HepG2 (cell line): Measurements from ENCODE around the gene POTEG. TPM values are rescaled to one million over a fixed set of nuclear protein-coding genes. Genes with fewer than 3 reads are reported as not detected.
"Not testable (repeated sequence)": the region's sequence is repeated elsewhere in the genome, so short reads cannot be mapped to it uniquely, and the experiment has no call there.

ENCODE experiments used
- ATAC-seq: fragments of 200-7000 bp; cut with Tn5 transposase; 3 replicates; pipeline ENCODE4 v1.9.1; 2020; ENCODE audit warnings: mild to moderate bottlenecking, moderate library complexity
- BruUV-seq: library from RNA; stranded (reverse); fragments of 400-500 nt; replicated peaks from 2 replicates; lab custom pipeline; 2021; lab: Mats Ljungman, UMichigan
- CTCF ChIA-PET: fragments of 300-600 bp; formaldehyde crosslinking; extraction: SDS; loops from one replicate; lab custom pipeline; 2021; ENCODE audit warnings: low total read pairs, inconsistent platforms, low intra/inter-chr PET ratio; lab: Yijun Ruan, JAX
- POLR2A ChIA-PET: fragments of 350-600 bp; sonication (Branson Sonifier 250); formaldehyde crosslinking; loops from one replicate; lab custom pipeline; 2020; ENCODE audit warnings: antibody characterized with exemption, inconsistent platforms; lab: Yijun Ruan, JAX
- DNase-seq: peaks from one replicate; pipeline ENCODE4 v3.0.0-alpha.2; 2015; ENCODE audit warnings: low spot score
- FAIRE-seq: peaks from 3 replicates; lab custom pipeline; 2011; peaks lifted over from hg19 to GRCh38; lab: Jason Lieb, UNC
- H2AFZ ChIP-seq: one replicate; pipeline ENCODE4 v1.6.1; 2011; ENCODE audit warnings: low read length, inconsistent platforms
- H3K27ac ChIP-seq: fragments of 300-600 bp; 3 replicates; pipeline ENCODE4 v1.8.0; 2011; ENCODE audit warnings: mixed run types, mild to moderate bottlenecking, mixed read lengths, low read length, inconsistent platforms; ENCODE audit not compliant: insufficient read depth; ENCODE audit errors: extremely low read length
- H3K27me3 ChIP-seq, 2 experiments: fragments of 200-600 bp in 1 of 2; 2 replicates in 1 of 2; 3 replicates in 1 of 2; pipeline versions ENCODE4 v1.6.0 to v1.8.0; 2011; ENCODE audit warnings: low read length in 2 of 2, mild to moderate bottlenecking in 2 of 2, moderate library complexity in 2 of 2, inconsistent platforms in 1 of 2; ENCODE audit not compliant: insufficient read depth in 2 of 2, control insufficient read depth in 1 of 2
- H3K36me3 ChIP-seq, 2 experiments: fragments of 200-600 bp in 1 of 2; replicated peaks in 1 of 2; 2 replicates in 1 of 2; 3 replicates in 1 of 2; pipeline versions ENCODE4 v1.5.1 to v1.8.0; 2011; ENCODE audit warnings: low read length in 2 of 2, inconsistent platforms in 1 of 2; ENCODE audit not compliant: insufficient read depth in 2 of 2, control insufficient read depth in 1 of 2
- H3K4me1 ChIP-seq: 2 replicates; pipeline ENCODE4 v1.5.1; 2012; ENCODE audit warnings: low read length, inconsistent platforms; ENCODE audit not compliant: insufficient read depth
- H3K4me2 ChIP-seq: 2 replicates; pipeline ENCODE4 v1.6.0; 2011; ENCODE audit warnings: low read depth, low read length, inconsistent platforms
- H3K4me3 ChIP-seq, 3 experiments: fragments of 200-600 bp in 1 of 3; sonication (generic), shearing (Covaris generic) in 1 of 3; replicated peaks in 1 of 3; 2 replicates each; pipeline ENCODE4 v1.5.1; 2011 to 2016; ENCODE audit warnings: low read length in 3 of 3, inconsistent platforms in 2 of 3, low read depth in 2 of 3, mild to moderate bottlenecking in 2 of 3, control low read depth in 1 of 3, mixed read lengths in 1 of 3; ENCODE audit not compliant: insufficient read depth in 1 of 3
- H3K79me2 ChIP-seq: one replicate; pipeline ENCODE4 v1.6.1; 2011; ENCODE audit warnings: low read length, inconsistent platforms; ENCODE audit not compliant: insufficient read depth
- H3K9ac ChIP-seq: 2 replicates; pipeline ENCODE4 v1.6.0; 2011; ENCODE audit warnings: mild to moderate bottlenecking, low read depth, low read length, inconsistent platforms; ENCODE audit not compliant: insufficient read depth
- H3K9me3 ChIP-seq: 2 replicates; pipeline ENCODE4 v1.5.1; 2012; ENCODE audit warnings: mild to moderate bottlenecking, low read length
- H4K20me1 ChIP-seq: 2 replicates; pipeline ENCODE4 v1.6.0; 2011; ENCODE audit warnings: inconsistent platforms, mild to moderate bottlenecking, low read length, moderate library complexity; ENCODE audit not compliant: insufficient read depth
- WGBS: methylation state at CpG from one replicate; pipeline ENCODE4 v1.1.6; 2017; ENCODE audit warnings: low lambda C conversion rate; 5-methylcytosine and 5-hydroxymethylcytosine counted together
- in situ Hi-C: cut with HindIII; loops from 2 replicates; pipeline ENCODE4 v1.10.0; 2017; ENCODE audit warnings: low pct_unique_long_range_greater_than_20kb; ENCODE audit not compliant: extremely low pct_ligation_motif_present
- intact Hi-C: fragments of 100-400 bp; cut with micrococcal nuclease; formaldehyde crosslinking; loops from one replicate; pipeline ENCODE4 v1.10.0; 2022; ENCODE audit not compliant: unreplicated experiment
- polyA plus RNA-seq, 8 experiments: library from polyadenylated mRNA; depleted of rRNA in 3 of 8; stranded (reverse) in 7 of 8; unstranded in 1 of 8; fragments of >200 nt; fragmentation: Illumina TruSeq in 4 of 8; extraction: Trizol in 4 of 8; gene quantifications; 2 replicates each; pipeline versions ENCODE4 v1.2.1 to v1.2.3, GENCODE V29; 2011 to 2016; ENCODE audit warnings: low read depth in 4 of 8, missing spikeins in 1 of 8, mixed read lengths in 1 of 8; ENCODE audit not compliant: insufficient read depth in 1 of 8
- total RNA-seq, 5 experiments: library from RNA; depleted of rRNA; stranded (reverse); fragments of >200 nt; fragmentation: Illumina TruSeq; extraction: Trizol; gene quantifications; 2 replicates each; pipeline ENCODE4 v1.2.3, GENCODE V29; 2016; ENCODE audit warnings: low read depth in 1 of 5

POTEG gene
- total and polyA plus RNA-seq, 2 of the 13 experiments (the other 11 are each of a cell fraction or from before 2014, with no cell fraction given) = not detected

DNA sequence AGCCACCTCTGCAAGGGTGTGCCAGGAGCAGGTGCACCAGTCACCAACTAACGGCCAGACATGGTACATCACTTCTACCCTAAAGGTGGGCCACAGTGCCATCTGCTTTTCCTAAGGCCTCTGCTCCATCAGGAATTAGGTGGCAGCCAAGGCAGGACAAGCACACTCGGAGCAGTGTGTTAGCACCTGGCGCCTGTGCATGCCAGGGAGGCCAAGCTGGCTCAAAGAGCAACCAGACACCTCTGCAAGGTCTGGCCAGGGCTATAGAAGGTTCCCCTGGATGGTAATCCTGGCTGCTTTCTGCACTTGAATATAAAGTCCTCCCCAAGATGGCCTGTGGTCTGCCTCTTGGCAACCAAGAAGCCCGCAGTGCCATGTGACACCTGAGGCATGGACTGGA is 45.4 kb downstream of the POTEG start:
- POLR2A ChIA-PET, H3K79me2 ChIP-seq, H3K27ac ChIP-seq, FAIRE-seq, H4K20me1 ChIP-seq, H3K27me3 ChIP-seq, BruUV-seq, H3K9ac ChIP-seq, H3K36me3 ChIP-seq, DNase-seq, ATAC-seq, H2AFZ ChIP-seq, H3K4me1 ChIP-seq, H3K4me3 ChIP-seq, H3K4me2 ChIP-seq, CTCF ChIA-PET, intact Hi-C loops, H3K9me3 ChIP-seq, in situ Hi-C loops: not testable (repeated sequence)
- no CpG with 5 or more reads among the region's 4 CpGs for WGBS

GRCh38 chr14:19386996-19387395 is 47.1 kb downstream of the POTEG start:
- in situ Hi-C loops = not testable (repeated sequence)

DNA sequence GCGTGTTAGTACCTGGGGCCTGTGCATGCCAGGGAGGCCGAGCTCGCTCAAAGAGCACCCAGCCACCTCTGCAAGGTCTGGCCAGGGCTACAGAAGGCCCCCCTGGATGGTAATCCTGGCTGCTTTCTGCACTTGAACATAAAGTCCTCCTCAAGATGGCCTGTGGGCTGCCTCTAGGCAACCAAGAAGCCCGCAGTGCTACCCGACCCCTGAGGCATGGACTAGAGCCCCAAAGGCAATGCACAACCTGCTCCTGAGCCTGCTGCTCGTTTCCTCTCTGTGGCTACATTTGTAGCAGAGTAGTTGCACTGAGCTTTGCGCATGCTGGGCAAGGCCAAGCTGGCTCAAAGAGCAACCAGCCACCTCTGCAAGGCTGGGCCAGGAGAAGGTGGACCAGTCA is 47.8 kb downstream of the POTEG start:
- H3K9me3 ChIP-seq, H3K36me3 ChIP-seq, FAIRE-seq, ATAC-seq, H4K20me1 ChIP-seq, H2AFZ ChIP-seq, H3K79me2 ChIP-seq, DNase-seq, POLR2A ChIA-PET, BruUV-seq, intact Hi-C loops, CTCF ChIA-PET, H3K27me3 ChIP-seq, H3K4me1 ChIP-seq, H3K9ac ChIP-seq, H3K4me2 ChIP-seq, H3K27ac ChIP-seq, in situ Hi-C loops, H3K4me3 ChIP-seq: not testable (repeated sequence)
- no CpG with 5 or more reads among the region's 7 CpGs for WGBS

More at GRCh38 chr14:19386996-19387395, 47.1 kb downstream of the POTEG start:
- H3K9ac ChIP-seq, H3K4me3 ChIP-seq, H3K4me2 ChIP-seq, DNase-seq, H2AFZ ChIP-seq, H3K27ac ChIP-seq, CTCF ChIA-PET, H3K9me3 ChIP-seq, BruUV-seq, H3K79me2 ChIP-seq, POLR2A ChIA-PET, H3K36me3 ChIP-seq, H3K27me3 ChIP-seq, ATAC-seq, H4K20me1 ChIP-seq, FAIRE-seq, H3K4me1 ChIP-seq, intact Hi-C loops: not testable (repeated sequence)
- no CpG with 5 or more reads among the region's 9 CpGs for WGBS

DNA sequence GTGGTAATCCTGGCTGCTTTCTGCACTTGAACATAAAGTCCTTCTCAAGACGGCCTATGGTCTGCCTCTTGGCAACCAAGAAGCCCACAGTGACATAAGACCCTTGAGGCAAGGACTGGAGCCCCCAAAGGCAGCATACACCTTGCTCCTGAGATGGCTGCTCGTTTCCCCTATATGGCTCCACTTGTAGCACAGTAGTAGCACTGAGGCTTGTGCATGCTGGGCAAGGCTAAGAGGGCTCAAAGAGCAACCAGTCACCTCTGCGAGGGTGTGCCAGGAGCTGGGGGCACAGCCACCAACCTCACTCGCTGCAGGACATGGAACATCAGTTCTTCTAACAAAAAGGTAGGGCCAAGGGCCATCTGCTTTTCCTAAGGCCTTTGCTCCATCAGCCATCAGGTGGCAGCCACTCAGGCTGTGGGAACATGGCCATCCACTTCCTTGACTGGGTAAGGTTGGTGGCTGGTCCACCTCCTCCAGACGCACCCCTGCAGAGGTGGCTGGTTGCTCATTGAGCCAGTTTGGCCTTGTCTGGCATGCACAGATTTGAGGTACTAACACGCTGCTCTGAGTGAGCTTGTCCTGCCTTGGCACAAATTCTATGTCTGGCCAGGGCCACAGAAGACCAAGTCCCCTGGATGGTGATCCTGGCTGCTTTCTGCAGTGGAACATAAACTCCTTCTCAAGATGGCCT is 49.9 kb downstream of the POTEG start:
- 0% methylated on average over 1 of the region's 6 CpGs for WGBS

More for the DNA sequence above, 49.9 kb downstream of the POTEG start:
- BruUV-seq, CTCF ChIA-PET, H3K27me3 ChIP-seq, H3K9me3 ChIP-seq, in situ Hi-C loops, H3K79me2 ChIP-seq, H3K36me3 ChIP-seq, H3K4me1 ChIP-seq, H3K4me3 ChIP-seq, FAIRE-seq, ATAC-seq, H3K4me2 ChIP-seq, H3K27ac ChIP-seq, DNase-seq, H2AFZ ChIP-seq, H3K9ac ChIP-seq, intact Hi-C loops, POLR2A ChIA-PET, H4K20me1 ChIP-seq: not testable (repeated sequence)
